Adrenal gland (tissue), 5 donors: ENCODE data around the gene PITX2.

ENCODE experiments used
- CTCF ChIP-seq, 6 experiments: fragments of 450-650 bp in 4 of 6; fragments of 200-600 bp in 2 of 6; sonication (generic) in 1 of 6; IDR thresholded peaks; 1 replicate in 5 of 6; 2 replicates in 1 of 6; pipeline versions ENCODE4 v1.5.1 to v1.8.0; 2016 to 2021; ENCODE audit warnings: antibody characterized with exemption in 6 of 6, mild to moderate bottlenecking in 2 of 6, moderate library complexity in 1 of 6
- POLR2A ChIP-seq, 2 donors: fragments of 450-650 bp; IDR thresholded peaks; one replicate each; pipeline ENCODE4 v1.6.1; 2017; ENCODE audit warnings: antibody characterized with exemption in 2 of 2, mild to moderate bottlenecking in 2 of 2, moderate library complexity in 1 of 2
- donor health status: DM: no; HTN: no; CAD: no.

GRCh38 chr4:110625576-110626257, 2.8 kb upstream of the PITX2 start:
- TF ChIP-seq CTCF (IDR thresholded peaks at IDR 0.05) (no peak), POLR2A (IDR thresholded peaks at IDR 0.05) (no peak)
